ENCODE results near the gene PIAS4. TPM values are rescaled to one million over a fixed set of nuclear protein-coding genes. Genes with fewer than 3 reads are reported as not detected.

The PIAS4 gene
- total and polyA plus RNA-seq, 2 of the 13 experiments (the other 11 are each of a cell fraction or from before 2014, with no cell fraction given), result 9.0 to 20.1 TPM

DNA sequence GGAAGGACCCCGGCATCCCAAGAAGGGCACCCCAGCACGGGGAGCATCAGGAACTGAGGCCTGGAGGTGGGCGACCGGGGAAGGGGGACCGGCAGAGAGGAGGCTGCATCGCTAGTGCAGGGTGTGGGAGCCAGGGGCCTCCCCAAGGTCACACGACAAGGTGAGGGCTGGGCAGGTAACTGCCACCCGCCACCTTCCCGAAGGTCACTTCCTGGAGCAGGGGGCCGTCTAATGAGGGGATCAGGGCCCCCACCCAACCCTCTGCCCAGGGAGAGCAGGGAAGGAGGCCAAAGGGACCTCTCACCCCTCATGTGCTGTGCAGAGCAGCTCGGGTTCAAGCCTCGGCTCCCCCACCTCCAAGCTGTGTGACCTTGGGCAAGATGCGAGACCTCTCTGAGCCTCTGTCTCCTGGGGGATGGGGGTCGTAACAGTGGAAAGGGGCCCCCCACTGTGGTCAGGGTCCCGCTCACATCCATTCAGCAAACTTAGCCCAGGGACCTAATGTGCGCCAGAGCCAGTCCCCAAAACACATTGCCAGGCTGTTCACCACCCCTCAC lies 53.2 kb downstream of the PIAS4 start (continued):
- TF ChIP-seq FOXP1 (IDR thresholded peaks at IDR 0.05), result no peak
- no peak for TF ChIP-seq FOXP1 (CRISPR knock-in tag; IDR thresholded peaks at IDR 0.05)
- 0 out of 2 replicates have a peak, but pooled peaks have one; percentile 13 for TF ChIP-seq SP4 (CRISPR knock-in tag; IDR thresholded peaks at IDR 0.05)
- TF ChIP-seq SOX5 (CRISPR knock-in tag; IDR thresholded peaks at IDR 0.05; ENCODE audit: borderline replicate concordance), result no peak
- TF ChIP-seq SP5 (CRISPR knock-in tag; IDR thresholded peaks at IDR 0.05; ENCODE audit: borderline replicate concordance, low read depth), result no peak
- no peak for TF ChIP-seq PLRG1 (conservative IDR thresholded peaks at IDR 0.05)
- TF ChIP-seq YY1 (IDR thresholded peaks at IDR 0.05; ENCODE audit: insufficient read depth, insufficient replicate concordance, low read depth, low read length), result no peak
- no peak for TF ChIP-seq ZNF343 (CRISPR knock-in tag; IDR thresholded peaks at IDR 0.05)
- peak; percentile 80; the same call in 1 of the 2 replicates for TF ChIP-seq CHD4 (IDR thresholded peaks at IDR 0.05; ENCODE audit: borderline replicate concordance, low read length)
- no peak for TF ChIP-seq ZNF75D (CRISPR knock-in tag; IDR thresholded peaks at IDR 0.05; ENCODE audit: borderline replicate concordance)
- TF ChIP-seq ASH2L (IDR thresholded peaks at IDR 0.05; ENCODE audit: insufficient read length, low read depth, low read length), result no peak
- no peak for TF ChIP-seq TBX3 (IDR thresholded peaks at IDR 0.05; ENCODE audit: borderline replicate concordance)
- TF ChIP-seq TARDBP (CRISPR knock-in tag; IDR thresholded peaks at IDR 0.05), result no peak
- no peak for TF ChIP-seq NR2C2 (CRISPR knock-in tag; IDR thresholded peaks at IDR 0.05; ENCODE audit: borderline replicate concordance)
- TF ChIP-seq, protein P1, sequence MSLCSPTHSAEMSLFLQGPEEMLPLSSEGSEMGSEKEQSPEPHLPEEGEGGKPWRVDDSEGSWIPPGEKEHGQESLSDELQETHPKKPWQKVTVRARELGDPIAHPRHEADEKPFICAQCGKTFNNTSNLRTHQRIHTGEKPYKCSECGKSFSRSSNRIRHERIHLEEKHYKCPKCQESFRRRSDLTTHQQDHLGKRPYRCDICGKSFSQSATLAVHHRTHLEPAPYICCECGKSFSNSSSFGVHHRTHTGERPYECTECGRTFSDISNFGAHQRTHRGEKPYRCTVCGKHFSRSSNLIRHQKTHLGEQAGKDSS (CRISPR knock-in tag; IDR thresholded peaks at IDR 0.05; ENCODE audit: borderline replicate concordance, low read depth), result 0 out of 2 replicates have a peak, but pooled peaks have one; percentile 24
- TF ChIP-seq CENPT (CRISPR knock-in tag; IDR thresholded peaks at IDR 0.05; ENCODE audit: low read depth), result no peak
- TF ChIP-seq CEBPB (IDR thresholded peaks at IDR 0.05; ENCODE audit: borderline replicate concordance, low read depth, low read length), result no peak
- TF ChIP-seq HMG20A (CRISPR knock-in tag; IDR thresholded peaks at IDR 0.05; ENCODE audit: borderline replicate concordance), result no peak
- 0 out of 2 replicates have a peak, but pooled peaks have one; percentile 9 for TF ChIP-seq ZBTB38 (CRISPR knock-in tag; IDR thresholded peaks at IDR 0.05)
- TF ChIP-seq PCBP2 (optimal IDR thresholded peaks at IDR 0.05; ENCODE audit: low read depth, low read length, poor library complexity, severe bottlenecking), result no peak
- TF ChIP-seq PRMT3 (CRISPR knock-in tag; IDR thresholded peaks at IDR 0.05; ENCODE audit: borderline replicate concordance, low read depth), result peak; percentile 49; the same call in 1 of the 2 replicates
- no peak for TF ChIP-seq TGIF2 (CRISPR knock-in tag; IDR thresholded peaks at IDR 0.05)
- TF ChIP-seq FOXA3 (CRISPR knock-in tag; IDR thresholded peaks at IDR 0.05), result no peak
- no peak for TF ChIP-seq ZC3H4 (CRISPR knock-in tag; IDR thresholded peaks at IDR 0.05; ENCODE audit: borderline replicate concordance)
- TF ChIP-seq HNF4G (IDR thresholded peaks at IDR 0.05; ENCODE audit: borderline replicate concordance, low read depth, low read length), result no peak
- no peak for TF ChIP-seq HNF4G (CRISPR knock-in tag; IDR thresholded peaks at IDR 0.05; ENCODE audit: borderline replicate concordance, low read depth)
- TF ChIP-seq ZNF224 (CRISPR knock-in tag; IDR thresholded peaks at IDR 0.05), result no peak
- TF ChIP-seq ZEB1 (IDR thresholded peaks at IDR 0.05; ENCODE audit: insufficient replicate concordance, low read depth), result peak; percentile 16
- TF ChIP-seq ZNF878 (CRISPR knock-in tag; IDR thresholded peaks at IDR 0.05), result no peak
- TF ChIP-seq GMEB1 (CRISPR knock-in tag; IDR thresholded peaks at IDR 0.05; ENCODE audit: borderline replicate concordance), result no peak
- no peak; the same call in 1 of the 2 replicates for TF ChIP-seq ZNF550 (CRISPR knock-in tag; IDR thresholded peaks at IDR 0.05; ENCODE audit: borderline replicate concordance)
- no peak for TF ChIP-seq ZNF780A (CRISPR knock-in tag; IDR thresholded peaks at IDR 0.05)

Data from HepG2 (cell line).